ENCODE data around the gene CXCL11. TPM values are rescaled to one million over a fixed set of nuclear protein-coding genes. Genes with fewer than 3 reads are reported as not detected.
"Not testable (repeated sequence)": the region's sequence is repeated elsewhere in the genome, so short reads cannot be mapped to it uniquely, and the experiment has no call there.

The CXCL11 gene
- under 1 TPM; 0.17 to 0.38 (median 0.29) TPM for polyA plus RNA-seq (ENCODE audit: insufficient read length in 4 of 4)

DNA sequence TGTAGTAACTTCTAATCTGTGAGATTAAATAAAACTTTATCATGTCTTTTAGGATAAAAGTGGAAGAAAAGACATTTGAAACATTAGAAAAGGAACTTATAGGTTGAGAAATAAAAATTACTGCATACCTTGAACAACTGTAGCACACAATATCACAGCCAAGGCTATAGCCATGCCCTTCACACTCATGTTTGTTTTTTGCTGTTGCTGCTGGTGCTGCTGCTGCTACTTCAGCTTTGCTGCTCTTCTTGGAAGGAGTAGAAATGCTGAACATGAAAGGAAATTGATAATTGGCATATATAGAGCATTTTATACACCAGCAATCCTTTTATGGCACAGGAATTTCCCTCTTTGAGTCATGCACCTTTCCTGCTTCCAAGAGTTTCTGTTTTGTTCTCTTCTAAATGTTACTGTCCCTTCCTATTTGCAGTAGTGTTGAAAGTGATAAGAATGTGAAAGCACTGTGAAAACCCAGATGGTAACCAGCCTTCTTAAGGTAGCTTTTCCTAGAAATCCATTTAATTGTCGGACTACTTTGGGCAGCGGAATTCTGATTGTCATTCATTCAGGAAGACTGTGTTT is at the start of gene CXCL11:
CXCL11 (minus strand) TSS at position 272 of the 582 bp plus-strand sequence; CDS start at position 189, 83 bp downstream.
- DNase-seq (ENCODE audit: low read depth in 4 of 4, low spot score in 2 of 4), result no peak

DNA sequence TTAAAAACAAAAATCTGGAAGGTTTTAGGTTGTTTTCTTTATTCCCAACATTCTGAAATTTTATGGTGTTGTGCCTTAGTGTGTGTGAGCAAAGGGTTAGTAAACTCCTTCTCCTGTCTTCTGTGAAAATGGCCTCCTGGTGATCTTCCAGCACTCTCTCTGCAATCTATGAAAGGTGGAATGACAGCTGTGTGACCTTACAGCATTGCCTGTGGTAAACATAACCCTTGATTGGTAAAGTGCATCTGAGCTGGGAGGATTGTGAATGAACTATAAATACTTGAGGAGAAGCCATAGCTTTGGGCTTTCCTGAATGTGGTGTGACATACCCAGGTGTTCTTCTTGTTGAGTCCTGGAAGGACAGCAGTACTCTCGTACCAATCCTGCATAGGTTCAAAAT is 48.7 kb upstream of the CXCL11 start:
- DNase-seq (ENCODE audit: low read depth in 4 of 4, low spot score in 2 of 4), result no peak

DNA sequence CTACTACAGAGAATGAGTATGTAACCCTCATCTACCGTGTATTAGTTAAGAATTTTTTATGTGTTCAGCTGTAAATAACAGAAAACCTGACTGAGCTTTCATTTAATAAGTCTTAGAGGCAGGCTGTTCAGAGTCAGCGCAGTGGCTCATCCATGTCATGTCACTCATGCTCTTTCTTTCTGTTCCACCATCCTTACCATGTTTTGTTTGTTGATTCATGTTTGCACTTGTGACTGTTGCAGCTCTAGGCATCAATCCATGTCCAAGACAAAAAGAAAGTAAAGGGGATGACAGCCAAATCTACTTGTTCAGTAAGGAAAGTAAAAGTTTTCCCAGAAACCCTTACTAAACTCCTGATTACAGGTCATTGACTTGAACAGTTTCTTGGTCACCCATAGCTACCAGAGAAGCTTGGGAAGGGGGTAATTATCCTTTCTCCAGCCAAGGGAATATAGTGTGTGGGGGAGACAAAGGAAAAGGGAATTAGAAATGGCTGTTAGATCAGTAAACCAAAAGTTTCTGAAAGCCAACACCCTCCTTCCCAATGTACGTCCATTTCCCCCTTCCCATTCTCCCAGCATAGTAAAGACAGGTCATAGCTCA is 47.6 kb upstream of the CXCL11 start:
- DNase-seq (ENCODE audit: low read depth in 4 of 4, low spot score in 2 of 4), result no peak

DNA sequence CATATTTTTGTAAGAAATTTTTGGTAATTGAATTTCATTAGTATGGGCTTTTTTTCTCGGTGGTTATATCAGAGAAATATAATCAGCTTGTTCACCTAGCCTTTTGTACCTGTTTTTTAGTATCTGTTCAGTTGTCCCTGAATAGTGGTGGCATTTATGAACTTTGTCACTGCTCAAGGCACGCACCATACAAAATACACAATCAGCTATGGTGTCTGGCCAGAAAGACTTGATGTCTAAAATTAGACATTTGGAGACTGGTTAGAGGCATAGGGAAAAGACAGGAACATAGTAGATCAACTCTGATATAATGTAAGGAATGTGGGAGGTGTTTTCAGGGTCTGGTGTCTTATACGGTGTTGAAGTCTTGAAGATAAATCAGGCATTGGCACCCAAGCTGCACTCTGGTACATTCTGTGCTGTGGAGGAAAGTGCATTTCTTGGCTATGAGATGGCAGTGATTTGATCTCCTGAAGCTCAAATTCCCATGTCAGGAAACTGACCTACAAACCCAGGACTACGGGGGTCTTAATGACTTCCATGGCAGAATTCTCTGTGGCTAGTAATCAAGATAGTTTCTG is 42.3 kb upstream of the CXCL11 start:
- DNase-seq (ENCODE audit: low read depth in 4 of 4, low spot score in 2 of 4), result no peak

DNA sequence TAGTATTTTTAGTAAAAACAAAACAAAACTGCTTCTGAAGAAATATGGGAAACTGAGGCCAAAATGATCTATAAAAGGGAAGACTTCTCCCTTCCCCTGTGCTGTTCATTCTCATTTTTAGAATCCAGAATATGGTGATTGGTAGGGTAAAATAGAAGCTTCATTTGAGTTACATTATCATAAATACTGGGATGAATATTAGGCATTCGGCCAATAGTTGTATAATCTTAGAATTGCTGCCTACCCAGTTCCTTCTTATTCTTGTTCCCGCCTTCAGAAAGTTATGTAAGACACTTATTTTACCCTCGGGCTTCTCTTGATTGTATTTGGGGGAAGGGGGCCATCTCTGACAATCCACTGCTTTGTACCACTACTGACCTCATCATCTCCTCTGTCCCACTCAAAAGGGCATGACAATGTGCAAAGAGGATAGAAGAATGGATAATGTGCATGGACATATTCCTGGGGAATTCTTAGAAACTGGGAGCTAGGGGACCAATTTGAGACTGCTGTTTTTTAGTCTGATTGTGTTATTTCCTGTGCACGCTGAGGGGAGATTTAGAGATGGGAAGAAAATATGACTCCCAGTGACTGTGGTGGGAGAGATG is 39.2 kb upstream of the CXCL11 start:
- DNase-seq (ENCODE audit: low read depth in 4 of 4, low spot score in 2 of 4), result no peak

DNA sequence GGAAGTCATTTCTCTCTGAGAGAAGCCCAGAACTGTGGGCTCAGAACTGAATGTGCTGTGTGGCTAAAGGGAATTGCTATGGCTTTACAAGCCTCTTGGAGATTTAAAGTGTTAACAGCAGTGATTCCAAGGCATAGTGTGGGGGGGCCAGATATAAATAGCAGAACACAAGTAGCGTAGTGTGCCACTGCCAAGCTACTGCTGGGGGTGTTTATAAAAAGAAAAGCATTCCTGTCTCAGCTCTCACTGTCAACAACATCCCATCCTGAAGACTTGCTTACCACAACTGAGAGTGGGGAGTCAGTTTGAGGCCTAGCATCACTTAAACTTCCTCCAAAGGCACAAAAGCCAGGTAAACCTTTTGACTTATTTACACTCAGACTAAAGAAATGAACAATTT is 38.6 kb upstream of the CXCL11 start, which contains the start of gene ART3:
ART3 (plus strand) TSS at position 242 of the 400 bp plus-strand sequence. CDS start 1,181 bp downstream, outside the sequence.
- DNase-seq (ENCODE audit: low read depth in 4 of 4, low spot score in 2 of 4), result no peak

DNA sequence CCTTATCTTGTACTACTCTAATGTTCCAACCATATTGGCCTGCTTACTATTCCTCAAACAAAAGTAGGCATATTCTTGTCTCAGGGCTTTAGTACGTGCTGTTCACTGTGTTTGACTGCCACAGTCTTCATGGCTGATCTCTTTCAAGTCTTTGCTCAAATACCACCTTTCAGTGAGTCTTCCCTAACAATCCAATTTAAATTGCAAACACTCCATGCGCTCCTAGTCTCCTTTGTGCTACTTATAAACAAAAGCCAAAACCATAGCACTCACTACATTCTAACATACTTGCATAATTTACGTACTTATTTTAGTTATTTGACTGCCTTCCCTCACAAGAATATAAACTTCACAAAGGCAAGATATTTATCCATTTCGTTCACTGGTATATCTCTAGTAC is 36.9 kb upstream of the CXCL11 start:
- DNase-seq (ENCODE audit: low read depth in 4 of 4, low spot score in 2 of 4), result no peak

DNA sequence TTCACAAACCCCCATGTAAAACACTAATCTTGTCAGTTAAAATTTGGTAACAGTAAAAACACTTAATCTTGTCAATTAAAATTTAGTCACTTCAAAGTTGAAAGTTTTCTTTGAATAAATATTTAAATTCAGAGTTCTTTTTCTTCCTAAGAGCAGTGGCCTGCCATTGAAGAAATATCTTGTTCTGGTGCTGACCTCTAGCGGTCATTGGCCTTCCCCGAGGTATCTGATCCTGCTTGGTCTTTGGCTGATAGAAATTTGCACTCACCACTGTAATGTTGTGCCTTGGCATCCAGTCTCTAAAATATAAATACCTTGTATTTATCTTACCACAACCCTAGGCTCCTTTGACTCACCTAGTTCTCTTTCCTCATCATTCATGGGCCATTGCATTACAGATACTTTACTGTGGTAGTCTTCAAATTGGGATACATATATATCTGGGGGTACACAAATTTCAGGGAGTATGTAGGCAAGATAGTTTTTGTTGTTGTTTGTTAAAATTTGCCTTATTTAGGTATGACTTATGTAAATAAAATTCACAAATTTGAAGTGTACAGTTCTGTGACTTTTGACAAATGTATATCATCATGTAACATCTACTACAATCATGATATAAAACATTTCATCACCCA is 31.9 kb upstream of the CXCL11 start:
- DNase-seq (ENCODE audit: low read depth in 4 of 4, low spot score in 2 of 4), result peak in 3 of 4 donors; percentile 24 to 66 (median 41)

DNA sequence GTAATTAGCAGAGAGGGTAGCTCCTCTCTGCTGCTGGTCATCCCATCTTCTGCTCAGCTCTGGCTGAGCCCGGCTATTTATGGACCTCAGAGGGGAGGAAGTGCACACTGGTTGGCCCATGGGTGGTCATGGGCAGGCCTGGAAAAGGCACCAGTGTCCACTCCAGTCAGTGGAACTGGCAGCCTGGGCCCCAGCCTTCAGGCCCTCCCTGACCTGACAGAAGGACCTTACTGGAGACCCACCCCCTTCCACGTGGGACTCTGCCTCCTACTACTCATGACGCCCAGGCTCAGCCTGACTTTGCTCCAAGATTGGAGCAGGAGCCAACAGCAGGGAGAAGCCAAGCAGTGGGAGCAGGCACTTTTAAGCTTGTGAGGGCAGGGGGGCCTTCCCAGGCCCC is 30.7 kb upstream of the CXCL11 start:
- no peak for DNase-seq (ENCODE audit: low read depth in 4 of 4, low spot score in 2 of 4)

DNA sequence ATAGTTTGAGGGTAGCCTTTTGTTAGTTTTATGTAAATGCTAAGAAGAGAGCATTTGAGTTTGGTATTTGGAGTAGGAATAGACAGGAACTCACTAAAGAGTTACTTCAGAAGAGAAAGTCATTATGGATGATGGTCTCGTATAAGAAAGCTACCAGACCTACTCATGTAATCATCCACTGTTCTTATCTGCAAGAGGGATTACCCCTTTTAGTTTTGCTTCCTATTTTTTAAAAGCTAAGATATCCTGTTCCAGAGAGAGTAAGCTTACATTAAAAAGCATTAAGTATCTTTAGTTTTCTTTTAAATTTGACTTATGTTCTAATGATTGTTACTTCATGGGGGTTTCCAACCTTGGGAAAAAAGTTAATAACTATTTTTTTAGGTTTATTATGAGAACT is 26.1 kb upstream of the CXCL11 start:
- no peak for DNase-seq (ENCODE audit: low read depth in 4 of 4, low spot score in 2 of 4)

DNA sequence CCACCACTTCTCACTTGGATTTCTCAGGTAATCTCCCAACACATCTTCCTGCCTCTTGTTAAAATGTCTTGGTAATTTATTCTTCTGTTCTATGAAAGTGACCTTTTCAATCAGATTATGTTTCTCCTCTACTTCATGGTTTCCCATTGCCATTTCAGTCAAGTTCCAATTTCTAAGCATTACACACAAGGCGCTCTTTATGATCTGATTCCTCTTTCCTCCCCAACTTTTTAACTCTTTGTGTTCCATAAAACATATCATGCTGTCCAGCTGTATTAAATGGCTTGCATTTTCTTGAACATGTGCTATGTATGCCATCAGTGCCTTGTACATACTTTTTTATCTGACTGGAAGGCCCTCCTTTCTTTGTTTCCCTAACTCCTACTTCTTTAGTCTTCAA is 25.6 kb upstream of the CXCL11 start:
- DNase-seq (ENCODE audit: low read depth in 4 of 4, low spot score in 2 of 4), result no peak

DNA sequence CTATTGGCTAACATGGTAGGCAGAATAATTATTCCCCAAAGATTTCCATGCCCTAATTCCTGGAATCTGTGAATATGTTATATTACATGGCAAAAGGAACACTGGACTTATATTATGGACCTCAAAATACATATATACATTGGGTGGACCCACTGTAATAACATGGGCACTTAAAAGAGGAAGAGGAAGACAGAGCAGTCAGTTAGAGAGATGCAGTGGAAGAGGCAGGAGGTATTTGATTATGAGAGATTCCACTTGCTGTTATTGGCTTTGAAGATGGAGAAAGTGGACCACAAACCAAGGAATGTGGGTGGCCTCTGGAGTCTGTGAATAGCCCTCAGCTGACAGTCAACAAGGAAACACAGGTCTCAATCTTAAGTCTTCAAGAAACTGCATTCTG is 24.6 kb upstream of the CXCL11 start:
- no peak for DNase-seq (ENCODE audit: low read depth in 4 of 4, low spot score in 2 of 4)

DNA sequence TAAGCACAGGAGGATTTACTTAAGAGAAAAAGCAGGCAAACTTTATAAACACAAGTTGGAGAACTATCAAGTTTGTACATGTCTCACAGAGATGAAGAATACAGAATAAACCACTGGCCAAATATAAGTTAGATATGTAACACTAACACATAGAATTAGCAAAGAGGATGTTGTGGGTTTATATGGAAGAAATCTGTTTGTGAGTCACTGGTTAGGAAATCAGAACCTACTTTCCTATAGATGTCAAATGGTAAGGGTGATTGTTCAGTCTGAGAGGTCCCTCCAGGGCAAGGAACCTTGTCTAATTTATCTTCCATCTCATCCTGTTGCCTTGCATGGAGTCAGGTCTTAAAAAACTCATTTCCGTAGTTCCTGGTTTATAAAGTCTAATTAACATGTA is 23.9 kb upstream of the CXCL11 start:
- DNase-seq (ENCODE audit: low read depth in 4 of 4, low spot score in 2 of 4), result no peak

DNA sequence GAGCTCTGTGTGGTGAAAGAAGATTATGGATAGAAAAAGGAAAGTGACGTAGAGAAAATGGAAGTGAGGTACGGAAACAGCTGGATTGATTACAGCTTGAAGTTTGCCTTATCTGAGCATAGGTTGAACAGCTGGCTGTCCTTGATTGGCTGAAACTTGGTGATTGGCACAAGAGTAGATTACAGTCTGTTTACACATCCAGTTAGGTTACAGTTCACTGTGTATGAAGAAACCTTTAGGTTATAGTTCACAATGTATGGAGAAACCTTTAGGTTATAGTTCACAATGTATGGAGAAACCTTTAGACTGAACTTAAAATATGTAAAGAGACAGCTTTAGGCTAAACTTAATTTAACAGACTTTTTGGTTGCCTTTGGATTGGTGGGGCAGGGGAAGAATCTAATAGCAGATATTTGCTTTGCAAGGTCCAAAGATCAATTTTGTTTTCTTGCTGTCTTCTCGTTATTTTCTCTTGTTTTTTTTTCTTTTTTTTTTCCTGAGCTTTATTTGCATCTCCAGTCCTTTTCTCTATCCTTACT is 23.1 kb upstream of the CXCL11 start:
- DNase-seq (ENCODE audit: low read depth in 4 of 4, low spot score in 2 of 4), result no peak

DNA sequence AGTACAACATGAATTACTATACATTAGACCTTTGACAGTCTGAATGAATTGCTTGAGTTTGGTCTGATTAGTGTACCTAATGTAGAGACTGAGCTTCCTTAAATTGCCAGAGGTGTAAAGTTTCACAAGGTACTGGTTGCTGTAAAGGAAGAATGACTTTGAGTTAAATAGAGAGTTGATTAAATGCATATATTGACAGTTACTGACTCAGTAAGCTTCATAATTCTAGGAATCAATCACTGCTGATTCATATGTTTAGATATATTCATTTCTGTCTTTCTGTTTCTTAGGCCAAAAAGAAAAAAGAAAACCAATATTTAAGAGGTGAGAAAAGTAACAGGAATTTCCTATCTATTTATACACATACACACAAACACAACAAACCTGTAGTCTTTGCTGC is 22.4 kb upstream of the CXCL11 start:
- DNase-seq (ENCODE audit: low read depth in 4 of 4, low spot score in 2 of 4), result no peak

DNA sequence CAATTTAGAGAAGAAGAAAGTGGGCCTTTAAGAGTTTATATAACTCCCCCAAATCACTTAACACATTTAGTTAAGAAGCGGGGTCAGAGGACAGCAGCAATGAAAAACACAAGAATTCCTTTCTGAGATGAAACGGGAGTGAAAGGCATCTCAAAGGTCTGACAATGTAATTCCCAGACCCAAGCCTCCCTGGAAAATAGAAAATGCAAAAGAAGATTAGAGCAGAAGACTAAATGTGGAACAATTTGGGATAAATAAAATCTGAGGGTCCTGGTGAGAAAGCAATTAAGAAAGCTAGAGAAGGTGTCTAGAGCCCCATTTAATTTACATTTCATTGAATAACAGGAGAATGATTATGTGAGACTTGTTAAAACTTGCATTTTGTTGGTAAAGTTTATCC is 19.6 kb upstream of the CXCL11 start:
- no peak for DNase-seq (ENCODE audit: low read depth in 4 of 4, low spot score in 2 of 4)

DNA sequence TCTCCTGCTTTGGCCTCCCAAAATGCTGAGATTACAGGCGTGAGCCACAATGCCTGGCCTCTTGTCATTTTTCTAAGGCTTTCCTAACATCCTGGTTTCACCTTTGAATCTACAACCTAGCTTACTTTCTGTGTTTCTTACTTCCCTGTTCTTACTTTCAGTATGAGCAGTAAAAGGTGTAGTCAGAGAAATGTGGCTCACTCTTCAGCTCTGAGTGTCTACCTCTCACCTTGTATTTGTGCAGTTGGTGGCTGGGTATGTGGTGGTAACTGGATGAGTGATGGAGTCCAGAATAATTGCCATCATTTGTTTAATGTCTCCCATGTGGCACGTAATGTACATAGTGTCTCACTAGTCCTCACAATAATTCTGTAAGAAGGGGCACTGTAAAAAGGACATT is 19.1 kb upstream of the CXCL11 start:
- DNase-seq (ENCODE audit: low read depth in 4 of 4, low spot score in 2 of 4), result no peak

DNA sequence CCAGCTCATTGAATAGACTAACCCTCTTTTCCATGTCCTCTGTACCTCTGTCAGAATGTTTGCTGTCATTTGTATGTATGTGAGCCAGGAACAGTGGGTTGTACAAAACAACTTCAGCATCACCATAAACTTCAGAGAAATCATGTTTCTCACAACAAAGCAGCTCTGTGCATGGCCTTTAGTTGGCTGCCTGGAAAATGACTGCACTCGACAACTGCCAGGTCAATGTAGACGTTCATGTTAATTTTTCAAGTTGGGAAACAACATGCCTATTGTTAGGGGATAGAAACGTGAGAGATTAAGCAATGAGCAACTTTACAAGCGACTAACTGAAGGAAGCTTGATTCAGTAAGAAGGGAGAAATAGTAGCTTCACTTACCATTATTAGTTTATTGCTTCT is 17.9 kb upstream of the CXCL11 start:
- DNase-seq (ENCODE audit: low read depth in 4 of 4, low spot score in 2 of 4), result no peak

DNA sequence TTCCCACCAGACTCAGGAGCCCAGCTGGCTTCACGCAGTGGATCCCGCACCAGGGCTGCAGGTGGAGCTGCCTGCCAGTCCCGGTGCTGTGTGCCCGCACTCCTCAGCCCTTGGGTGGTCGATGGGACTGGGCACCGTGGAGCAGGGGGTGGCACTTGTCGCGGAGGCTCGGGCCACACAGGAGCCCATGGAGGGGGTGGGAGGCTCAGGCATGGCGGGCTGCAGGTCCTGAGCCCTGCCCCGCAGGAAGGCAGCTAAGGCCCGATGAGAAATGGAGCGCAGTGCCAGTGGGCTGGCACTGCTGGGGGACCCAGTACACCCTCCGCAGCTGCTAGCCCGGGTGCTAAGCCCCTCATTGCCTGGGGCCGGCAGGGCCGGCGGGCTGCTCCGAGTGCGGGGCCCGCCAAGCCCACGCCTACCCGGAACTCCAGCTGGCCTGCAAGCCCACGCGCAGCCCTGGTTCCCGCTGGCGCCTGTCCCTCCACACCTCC is 14.7 kb upstream of the CXCL11 start:
- not testable (repeated sequence) for DNase-seq (ENCODE audit: low read depth in 4 of 4, low spot score in 2 of 4)

DNA sequence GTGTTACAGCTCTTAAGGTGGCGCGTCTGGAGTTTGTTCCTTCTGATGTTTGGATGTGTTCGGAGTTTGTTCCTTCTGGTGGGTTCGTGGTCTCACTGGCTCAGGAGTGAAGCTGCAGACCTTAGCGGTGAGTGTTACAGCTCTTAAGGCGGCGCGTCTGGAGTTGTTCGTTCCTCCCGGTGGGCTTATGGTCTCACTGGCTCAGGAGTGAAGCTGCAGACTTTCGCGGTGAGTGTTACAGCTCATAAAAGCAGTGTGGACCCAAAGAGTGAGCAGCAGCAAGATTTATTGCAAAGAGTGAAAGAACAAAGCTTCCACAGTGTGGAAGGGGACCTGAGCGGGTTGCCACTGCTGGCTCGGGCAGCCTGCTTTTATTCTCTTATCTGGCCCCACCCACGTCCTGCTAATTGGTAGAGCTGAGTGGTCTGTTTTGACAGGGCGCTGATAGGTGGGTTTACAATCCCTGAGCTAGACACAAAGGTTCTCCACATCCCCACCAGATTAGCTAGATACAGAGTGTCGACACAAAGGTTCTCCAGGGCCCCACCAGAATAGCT is 14.1 kb upstream of the CXCL11 start:
- not testable (repeated sequence) for DNase-seq (ENCODE audit: low read depth in 4 of 4, low spot score in 2 of 4)

DNA sequence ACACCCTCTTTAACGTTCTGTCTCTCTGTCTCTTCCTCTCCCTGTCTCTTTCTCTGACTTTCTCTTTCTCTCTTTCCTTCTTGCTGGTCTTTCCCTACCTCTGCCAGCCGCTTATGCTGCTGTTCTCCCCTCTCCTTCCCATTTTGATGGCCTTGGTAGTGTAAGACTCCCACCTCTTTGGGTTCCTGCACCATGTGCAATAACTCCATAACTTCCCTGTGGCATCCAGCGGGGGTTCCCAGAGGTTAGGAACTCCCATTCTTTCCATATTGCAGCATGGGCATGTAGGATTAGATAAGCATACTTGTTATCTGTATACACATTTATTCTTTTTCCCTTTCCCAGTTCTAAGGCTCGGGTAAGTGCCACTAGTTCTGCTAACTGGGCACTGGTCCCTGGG is 8.8 kb upstream of the CXCL11 start:
- not testable (repeated sequence) for DNase-seq (ENCODE audit: low read depth in 4 of 4, low spot score in 2 of 4)

All from left renal cortex interstitium (tissue), 4 donors.